Neural progenitor cell (in vitro differentiated cells): Measurements from ENCODE around the gene PLA2G4D.

Experiments
- CTCF ChIP-seq: fragments of 200-600 bp; sonication (generic); IDR thresholded peaks from 2 replicates; pipeline ENCODE4 v1.5.1; 2017; ENCODE audit warnings: antibody characterized with exemption, mild to moderate bottlenecking
- EZH2 ChIP-seq: fragments of 200-600 bp; sonication (generic); IDR thresholded peaks from 2 replicates; pipeline ENCODE4 v1.6.1; 2017; ENCODE audit warnings: antibody characterized with exemption, mild to moderate bottlenecking, moderate library complexity
- EZH2phosphoT487 ChIP-seq: fragments of 200-600 bp; sonication (generic); IDR thresholded peaks from 2 replicates; pipeline ENCODE4 v1.6.1; 2017; ENCODE audit warnings: antibody characterized with exemption

DNA sequence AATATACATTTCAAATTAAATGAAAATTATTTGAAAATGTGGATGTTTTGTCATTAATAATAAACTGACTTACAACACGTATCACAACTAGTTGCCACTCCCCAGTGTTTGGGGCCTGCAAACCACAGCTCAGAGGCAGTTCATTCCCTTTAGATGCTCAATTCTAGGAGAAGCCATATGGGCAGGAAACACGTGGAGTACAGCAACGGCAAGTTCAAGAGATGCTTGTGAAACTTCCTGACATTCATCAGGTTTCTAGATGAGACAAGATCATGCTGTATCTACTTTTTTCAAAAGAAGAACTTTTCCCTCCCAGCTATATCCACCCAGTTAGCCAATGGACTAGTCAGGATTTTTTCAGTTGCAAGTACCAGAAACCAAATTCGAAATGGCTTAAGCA lies 17.6 kb upstream of the PLA2G4D start:
- no peak for TF ChIP-seq CTCF
- no peak for TF ChIP-seq EZH2
- TF ChIP-seq EZH2phosphoT487: no peak
